Stimulated activated CD4-positive, alpha-beta T cell treated with anti-CD3 and anti-CD28 coated beads, Interleukin-1b, Interleukin-23, amount 100 ng/mL, for 4 hours (primary cell): ENCODE results near the gene ADGRA1.

Experiments used
- DNase-seq, 2 donors: peaks; one replicate each; pipeline ENCODE4 v3.0.0-alpha.2; 2020; ENCODE audit warnings: low read depth in 2 of 2

Gene ADGRA1

DNA sequence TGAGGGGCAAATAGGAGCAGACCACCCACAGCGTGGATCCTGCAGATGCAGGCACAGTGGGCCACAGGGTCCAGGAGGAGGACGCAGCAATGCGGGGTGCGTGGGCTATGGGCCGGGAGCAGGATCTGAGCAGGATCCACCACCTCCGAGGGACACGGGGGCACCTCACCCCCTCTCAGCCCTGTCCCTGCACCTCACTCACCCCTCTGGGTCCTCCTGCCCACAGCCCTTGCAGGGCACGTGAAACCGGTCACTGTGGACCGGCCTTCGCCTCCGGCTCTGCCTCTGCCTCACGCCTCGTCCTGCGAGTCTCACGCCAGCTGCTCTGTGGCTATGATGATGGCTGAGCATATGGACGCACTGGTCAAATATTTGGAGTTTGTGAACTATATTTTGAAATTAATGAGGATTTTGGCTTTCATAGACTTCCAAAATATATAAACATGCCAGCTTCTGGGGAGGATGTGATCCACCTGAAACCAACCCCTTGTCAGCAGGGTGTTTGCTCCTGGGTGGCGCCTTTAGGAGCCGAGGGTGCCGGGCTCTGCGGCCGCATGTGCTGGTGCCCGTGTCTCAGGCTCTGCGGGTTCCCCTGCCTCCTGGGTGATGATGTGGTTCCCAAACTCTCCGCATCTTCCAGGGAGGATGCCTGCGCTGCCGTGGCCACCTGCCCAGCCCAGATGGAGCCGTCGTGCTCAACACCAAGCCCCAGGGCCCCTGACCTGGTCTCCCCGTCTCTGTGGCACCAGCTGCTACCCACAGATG lies 11.3 kb upstream of the ADGRA1 start:
- DNase-seq: no peak

DNA sequence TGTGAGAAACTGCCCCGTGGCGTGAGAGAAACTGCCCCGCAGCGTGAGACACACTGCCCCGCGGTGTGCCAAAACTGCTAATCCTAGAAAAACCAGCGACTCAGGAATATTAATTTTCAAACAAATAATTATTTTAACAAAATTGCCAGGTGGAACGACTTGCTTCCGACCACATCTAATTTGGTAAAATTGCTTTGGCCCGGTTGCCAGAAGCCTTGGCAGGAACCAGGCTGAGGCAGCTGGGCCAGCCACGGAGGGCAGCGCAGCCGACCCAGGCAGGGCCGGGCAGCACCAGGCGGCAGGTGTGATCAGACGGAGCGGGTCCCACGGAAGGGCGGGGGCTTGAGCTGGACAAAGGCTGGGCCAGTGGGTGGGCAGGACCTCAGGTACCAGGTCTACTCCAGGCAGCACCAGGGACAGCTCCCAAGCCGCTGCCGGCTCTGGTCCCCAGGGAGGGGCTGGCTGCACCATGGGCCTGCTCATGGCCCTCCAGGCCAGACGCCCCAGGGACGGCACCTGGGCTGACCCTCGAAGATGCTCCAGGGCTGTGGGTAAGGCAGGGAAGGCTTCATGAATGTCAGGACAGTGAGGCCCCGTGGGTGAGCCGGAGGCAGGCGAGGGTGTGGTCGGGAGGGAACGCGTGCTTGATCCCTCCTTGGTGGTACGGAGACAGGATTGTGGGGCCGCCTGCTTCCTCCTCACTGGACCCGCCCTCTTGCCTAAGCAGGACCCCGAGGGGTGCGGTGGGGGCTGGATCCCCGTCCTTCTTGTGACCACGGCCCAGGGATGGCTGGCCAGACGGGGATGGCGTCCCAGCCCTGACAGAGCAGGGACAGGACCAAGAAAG lies 7.7 kb upstream of the ADGRA1 start:
- DNase-seq: no peak

DNA sequence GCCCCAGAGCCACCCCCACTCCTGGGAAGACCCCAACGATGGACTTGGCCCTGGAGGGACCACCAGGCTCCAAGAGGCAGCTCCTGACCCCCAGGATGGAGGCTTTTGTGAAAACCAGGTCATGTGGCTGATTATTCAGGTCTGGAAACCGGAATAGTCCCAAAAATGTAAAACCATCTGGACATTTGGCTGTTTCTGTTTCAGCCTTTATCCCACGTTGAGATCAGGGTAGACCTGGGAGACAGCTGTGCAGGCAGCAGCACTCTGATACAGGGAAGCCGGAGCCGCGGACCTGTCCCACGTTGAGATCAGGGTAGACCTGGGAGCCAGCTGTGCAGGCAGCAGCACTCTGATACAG lies 7.1 kb upstream of the ADGRA1 start:
- no peak for DNase-seq

DNA sequence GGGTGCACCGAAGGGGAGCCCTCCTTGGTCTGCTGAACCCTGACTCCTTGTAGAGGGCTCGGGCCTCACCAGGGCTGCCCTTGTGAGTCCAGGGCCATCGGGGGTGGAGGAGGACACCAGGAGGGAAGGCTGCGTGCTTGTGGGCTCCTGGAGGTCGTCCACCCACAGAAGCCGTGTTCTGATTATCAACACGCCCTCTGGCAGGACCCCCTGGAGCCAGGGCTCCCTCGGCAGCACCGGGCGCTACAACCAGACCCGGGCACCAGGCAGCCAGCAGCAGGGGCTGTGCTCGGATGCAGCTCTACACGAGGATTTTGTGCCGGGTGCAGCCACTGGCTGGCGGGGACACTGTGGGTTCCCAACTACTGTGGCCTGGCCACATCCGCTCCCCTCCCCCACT lies 6.1 kb upstream of the ADGRA1 start:
- no peak for DNase-seq

DNA sequence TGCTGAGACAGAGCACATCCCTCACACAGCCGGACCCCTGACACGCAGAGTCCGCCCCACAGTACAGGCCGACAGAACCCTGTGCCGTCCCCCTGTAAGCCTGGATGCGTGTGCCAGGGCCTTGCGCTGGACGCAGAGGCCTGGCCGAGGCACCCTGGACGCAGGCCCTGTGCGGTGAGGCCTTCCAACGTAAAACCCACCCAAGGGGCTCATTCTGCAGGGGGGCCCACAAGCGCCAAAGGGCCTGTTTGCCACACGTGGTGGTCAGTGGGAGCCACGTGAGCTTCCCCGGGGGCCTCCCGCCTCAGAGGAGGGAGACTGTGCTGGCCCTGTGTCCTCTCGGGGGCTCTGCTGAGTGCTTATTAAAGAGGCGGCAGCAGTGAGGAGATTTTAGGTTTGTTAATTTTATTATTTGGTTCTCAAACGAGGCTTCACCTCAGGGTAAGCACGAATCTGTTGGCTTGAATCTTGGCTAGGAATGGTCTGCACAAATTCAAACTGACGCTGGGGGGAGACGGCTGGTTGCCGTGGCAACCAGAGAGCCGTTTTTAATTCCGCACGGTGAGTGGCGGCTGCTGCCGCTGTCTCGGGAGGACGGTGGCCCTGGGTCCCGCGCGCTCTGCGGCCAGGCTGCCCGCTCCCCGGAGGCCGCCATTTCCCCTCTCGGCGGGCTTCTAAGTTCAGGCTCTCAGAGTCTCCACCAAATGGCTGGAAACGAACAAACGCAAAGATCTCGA lies 4.9 kb upstream of the ADGRA1 start:
- no peak for DNase-seq

DNA sequence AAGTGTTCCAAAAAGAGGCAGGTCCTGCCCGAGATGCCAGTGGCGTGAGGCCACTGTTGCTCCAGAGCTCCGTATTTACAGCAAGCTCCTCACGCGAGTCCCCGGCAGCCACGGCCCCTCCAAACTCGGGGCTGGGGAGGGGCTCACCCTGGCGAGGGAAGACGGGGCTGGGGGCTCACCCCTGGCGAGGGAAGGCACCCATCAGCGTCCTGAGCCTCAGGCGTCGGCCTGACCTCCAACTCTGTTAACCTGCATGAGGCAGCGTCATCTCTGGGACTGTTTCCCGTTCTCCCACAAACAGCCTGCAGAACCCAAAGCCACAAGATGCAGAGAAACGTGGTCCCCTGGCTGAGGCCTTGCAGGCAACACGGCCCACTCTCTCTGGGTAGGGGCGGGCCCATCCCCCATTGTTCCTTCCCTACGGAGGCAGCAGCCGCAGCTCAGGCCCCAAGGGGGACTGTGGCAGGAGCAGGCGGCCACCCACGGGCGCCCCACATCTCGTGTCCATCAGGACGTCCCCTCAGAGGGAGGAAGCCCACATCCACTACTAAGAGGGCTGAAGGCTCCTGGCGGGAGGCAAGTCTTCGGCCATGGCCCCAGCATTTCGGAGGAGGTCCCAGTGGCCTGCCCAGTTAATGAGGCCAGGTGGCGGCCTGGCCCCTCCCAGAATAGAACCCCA lies 4.2 kb upstream of the ADGRA1 start:
- no peak for DNase-seq

DNA sequence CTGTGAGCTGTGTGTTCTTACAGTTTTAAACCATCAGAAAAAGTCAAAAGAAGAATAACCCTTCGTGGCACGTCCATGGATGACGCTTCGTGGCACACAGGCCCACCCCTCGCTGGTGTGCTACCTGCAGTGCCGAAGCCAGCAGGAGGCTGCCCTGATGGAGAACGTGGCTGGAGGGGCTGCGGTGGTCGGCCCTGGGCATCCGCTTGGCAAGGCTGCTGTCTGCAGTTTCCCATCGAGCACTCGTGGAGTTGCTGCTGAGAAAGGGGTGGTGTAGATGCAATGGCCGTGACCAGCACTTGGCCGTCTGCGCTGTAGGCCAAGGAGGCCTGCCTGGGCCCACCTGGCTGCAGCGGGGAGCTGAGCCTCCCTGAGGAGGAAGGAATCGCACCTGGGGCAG lies 3.2 kb upstream of the ADGRA1 start:
- DNase-seq: no peak

DNA sequence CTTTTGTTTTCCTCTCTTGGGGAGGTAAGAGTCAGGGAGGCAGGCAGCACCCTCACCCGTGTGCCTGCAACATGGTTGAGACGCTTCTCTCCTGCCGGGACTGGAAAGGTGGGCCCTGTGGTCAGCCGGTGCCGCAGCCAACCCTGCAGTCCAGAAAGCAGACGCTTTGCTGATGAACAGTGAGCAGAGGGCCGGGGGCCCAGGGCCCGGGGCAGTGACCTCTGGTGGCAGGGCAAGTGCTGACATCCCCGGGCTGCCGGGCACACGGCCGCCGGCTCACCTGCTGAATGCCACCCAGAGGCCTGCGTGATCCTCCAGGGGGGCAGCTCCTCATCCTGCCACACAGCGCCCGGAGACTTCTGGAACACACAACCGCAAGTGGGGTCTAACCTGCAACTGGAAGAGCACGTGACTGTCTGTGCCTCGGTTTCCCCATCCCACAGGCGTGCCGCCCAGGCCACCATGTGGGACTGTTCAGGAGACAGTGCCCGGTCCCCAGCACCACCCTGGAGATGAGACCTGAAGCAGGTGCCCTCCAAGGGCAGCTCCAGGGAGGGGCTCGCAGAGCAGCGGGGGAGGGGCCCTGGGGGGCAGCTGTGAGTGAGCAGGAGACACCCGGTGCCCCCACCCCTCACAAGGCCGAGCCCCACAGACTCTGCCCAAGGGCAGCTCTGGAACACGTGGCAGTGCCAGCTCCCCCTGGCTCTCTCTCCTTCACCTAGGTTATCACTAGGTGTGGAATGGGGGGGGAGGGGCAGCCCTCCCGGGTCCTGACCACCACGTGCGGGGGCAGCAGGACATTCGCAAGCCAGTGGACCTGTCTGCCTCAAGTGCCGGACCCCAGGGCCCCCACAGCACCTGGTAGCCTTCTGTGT lies 2.2 kb upstream of the ADGRA1 start:
- no peak for DNase-seq

DNA sequence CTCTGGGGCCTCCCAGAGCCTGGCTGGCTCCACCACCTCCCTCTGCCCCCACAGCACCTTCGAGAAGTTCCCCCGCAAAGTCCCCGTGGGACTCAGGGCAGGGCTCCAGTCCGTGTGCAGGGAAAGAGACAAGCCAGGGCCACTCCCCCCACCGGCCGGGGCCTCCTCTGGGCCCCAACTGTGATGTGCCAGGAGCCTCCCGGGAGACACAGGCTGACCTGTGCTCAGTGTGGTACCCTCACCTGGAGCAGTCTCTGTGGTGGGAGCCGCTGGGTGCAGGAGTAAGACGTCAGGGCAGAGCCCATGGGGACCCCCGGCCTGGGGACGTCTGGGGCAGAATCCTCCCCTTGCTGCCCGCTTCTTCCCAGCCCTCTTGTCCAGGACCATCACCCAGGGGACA lies 1.5 kb upstream of the ADGRA1 start:
- DNase-seq: no peak

DNA sequence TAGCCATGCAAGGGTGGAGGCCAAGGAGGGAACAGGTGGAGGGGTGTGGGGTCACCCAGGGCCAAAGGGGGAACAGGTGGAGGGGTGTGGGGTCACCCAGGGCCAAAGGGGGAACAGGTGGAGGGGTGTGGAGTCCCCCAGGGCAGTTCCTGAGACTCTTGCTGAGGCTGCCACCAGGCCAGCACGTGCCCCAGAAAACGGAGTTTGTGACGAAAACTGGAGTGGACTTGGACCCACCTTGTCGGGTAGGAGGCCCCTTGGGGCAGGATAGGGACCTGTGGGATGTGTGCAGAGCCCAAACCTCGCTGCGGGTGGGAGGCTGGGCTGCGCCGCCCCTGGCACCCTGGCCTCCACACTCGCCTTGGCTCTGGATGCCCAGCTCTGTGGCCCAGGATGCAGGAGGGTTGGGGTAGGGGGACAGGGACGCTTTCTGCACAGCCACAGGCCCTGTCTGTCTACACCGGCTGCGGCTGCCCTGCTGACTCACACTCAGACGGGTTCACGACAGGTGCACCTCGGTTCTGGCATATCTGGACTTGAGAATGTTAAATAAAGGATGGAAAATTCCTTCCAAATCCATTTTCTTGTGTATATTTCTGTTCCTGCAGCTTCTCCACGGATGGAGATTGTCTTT lies 562 bp upstream of the ADGRA1 start:
- no peak for DNase-seq

DNA sequence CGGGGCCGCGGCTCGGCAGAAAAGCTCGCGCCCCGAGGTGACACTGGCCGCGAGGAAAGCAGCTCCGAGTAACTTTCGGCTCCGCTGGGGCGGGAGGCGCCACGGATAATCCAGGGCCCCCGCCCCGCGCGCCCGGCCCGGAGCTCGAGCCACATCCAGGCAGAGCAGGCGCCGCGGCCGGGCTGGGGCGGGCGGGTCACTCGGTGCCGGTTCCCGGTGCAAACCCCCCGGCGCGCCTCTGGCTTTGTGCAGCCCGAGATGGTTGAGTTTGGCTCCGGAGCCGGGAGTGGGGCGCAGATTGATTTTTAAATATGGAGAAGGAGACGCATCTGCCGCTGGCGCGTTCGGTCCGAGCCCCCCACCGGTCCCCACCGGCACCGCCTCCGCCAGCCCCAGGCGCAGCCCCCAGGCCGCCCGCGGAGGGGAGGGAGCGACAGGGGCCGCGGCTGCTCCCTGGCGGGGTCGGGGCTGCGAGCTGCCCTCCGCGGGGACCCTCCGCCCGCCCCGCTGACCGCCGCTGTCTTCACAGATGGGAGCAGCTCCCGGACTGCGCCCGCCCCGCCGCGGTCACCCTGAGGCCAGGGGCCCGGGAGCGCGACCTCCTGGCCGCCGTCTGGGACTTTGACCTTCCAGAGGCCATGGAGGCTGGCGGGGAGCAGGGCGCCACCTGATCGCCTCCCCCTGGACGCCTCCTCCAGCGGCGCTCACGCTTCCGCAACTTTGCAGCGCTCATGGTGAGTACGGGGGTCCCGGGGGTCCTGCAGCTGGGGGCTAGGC lies 643 bp downstream of the ADGRA1 start:
- no peak for DNase-seq

DNA sequence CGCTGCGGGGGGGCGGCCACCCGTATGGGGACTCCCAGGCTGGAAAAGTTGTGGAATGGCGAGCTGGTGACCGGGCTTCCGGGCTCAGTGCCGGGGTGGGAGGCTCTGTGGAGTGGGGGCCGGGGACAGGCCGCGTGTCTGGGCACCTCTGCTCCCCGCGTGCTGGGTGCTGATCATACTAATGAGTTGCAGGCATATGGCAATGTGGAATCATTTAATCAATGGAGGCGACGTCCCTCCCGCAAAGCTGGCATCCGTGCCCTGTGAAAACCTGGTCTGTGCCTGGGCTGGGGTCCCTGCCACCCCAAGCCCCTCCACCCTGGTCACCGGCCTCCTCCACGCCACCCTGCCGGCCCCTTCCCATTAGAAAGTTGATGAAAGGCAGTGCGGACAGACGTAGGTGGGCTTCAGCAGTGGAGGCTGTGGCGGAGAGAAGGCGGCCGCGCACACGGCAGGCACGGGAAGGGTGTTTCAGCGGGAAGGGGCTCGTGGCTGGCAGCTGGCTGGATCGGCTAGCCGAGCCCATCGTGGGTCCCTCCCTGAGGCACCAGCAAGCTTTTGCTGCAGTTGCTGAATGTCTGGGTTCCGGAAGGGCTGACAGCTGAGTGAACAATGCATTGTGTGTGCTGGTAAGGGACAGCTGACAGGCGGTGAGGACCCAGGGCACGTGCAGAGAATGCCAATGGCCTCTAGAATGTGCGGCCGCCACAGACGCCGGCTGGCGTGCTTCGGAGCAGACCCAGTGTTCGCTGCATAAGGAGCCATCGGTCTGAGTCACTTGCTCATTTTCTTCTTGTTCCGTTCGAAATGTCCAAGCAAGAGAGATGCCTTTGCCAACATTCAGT lies 1.5 kb downstream of the ADGRA1 start:
- no peak for DNase-seq

DNA sequence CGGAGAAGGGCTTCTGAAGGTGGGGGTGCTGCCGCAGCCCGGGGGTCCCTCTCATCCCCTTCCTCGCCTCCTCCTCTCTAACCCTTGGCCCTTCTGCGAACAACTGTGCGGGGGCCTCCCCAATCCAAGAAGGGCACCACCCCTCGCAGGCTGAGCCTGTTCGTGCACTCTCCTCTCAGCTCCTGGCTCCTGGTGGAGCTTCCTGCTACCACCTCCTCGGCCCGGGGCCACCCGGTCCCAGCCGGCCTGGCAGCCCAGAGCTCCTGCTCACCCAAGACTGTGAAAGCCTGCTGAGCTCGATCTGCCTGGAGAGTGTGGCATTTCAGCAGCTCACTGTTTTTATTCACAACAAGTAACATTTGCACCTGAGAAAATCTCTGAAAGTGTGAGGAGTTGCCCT lies 2.4 kb downstream of the ADGRA1 start:
- DNase-seq: no peak

DNA sequence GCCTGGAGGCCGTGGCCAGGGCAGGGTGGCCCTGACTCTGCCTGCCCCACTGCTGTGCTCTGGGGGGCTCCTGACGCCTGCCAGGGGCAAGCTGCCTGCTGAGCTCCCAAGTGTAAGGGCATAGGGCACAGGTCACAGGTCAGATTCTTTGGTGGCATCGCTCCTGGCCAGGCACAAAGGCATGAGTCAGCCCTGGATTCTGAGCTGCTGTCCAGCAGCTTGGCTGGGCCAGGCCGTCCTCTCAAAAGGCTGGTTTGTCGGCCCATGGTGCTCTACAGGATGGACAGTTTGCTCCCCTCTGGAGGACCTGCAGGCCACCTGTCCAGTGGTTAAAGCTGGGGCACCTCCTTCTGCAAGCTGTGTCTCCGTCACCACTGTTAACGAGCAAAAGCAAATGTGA lies 2.9 kb downstream of the ADGRA1 start:
- DNase-seq: no peak

DNA sequence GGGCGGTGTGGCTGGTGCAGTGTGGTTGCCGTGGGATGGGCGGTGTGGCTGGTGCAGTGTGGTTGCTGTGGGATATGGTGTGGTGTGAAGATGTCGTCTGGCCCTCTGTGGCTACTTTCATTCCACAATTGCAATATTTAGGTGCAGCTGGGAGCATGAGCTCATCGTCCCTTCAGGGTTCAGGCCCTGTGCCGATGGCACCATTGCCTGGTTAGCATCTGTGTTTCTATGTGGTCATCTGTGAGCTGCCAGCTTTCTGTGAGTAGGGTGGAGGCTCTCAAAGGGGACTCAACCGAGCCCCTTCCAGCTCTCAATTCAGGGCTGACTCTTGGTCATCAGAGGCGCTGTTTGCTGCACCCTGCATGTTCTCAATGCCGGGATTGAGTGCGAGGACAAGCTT lies 3.6 kb downstream of the ADGRA1 start:
- no peak for DNase-seq

DNA sequence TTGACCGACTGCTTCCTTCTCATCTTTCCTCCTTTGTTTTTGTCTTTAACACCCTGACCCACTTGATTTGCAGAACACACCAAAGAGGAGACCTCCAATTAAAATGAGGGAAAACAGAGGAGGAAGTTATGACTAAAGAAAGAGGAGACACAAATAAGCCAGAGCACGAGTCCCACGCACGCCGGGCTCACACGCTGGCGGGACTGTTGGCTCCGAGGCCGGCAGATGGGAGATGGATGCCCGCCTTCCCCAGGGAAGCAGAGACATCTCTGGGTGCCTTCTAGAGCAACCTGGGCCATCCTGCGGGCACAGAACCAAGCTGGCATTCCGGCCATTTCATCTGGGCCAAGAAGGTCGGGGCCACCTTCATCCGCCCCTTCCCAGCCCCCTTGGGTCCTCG lies 5.6 kb downstream of the ADGRA1 start:
- no peak for DNase-seq

DNA sequence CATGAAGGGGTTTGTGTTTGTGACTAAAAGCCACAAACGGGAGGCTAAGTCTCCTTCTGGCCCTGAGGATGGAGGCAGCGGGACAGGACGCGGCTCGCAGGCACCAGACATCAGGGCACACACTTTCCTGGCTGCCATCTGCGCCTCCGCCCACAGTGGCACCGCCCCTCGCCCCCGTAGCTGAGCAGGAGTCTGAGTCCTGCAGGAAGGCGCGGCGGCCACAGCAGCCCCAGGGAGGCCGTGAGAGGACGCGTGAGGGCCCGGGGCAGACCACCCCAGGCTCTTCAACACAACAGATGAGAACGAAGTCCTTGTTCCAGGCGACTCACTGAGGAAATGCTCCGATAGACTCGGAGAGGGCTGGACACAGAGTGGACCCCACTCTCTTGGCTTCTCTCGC lies 6.6 kb downstream of the ADGRA1 start:
- no peak for DNase-seq

DNA sequence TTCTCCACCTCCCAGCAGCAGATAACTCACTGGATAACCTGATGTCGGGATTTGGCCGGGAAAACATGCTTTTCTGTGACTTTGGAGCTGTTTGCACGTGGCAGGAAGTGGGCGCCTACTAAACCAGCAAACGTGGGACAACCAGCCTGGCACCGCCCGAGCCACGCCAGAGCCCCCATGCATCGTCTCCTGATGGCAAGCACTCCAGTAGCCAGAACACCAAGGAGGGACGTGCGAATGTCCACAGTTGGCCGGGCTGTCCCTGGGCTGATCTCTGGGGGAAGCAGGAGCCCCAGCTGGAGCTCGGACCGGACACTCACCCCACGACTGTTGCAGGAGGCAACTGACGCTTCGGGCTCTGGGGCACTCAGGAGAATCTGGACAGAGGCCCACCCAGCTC lies 7.1 kb downstream of the ADGRA1 start:
- no peak for DNase-seq

DNA sequence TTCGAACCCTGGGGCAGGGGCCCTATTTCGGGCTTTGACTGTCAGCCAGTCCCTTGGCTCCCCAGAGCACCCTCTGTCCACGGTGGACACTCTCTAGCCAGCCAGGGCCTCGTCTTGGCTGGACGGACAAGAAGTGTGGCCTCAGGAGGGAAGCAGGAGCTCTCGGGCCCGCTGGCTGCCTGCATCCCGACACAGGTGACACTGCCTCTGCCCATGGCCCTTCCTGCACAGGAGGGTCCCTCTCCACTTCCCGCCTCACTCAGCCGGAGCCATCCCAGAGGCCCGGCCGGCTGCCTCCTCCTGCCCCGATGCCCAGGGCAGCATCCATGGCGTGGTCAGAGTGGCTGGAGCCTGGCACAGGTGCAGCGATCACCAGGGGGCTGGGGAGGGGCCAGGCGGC lies 7.9 kb downstream of the ADGRA1 start:
- DNase-seq: no peak
